GM12891 (cell line): ENCODE measurements around the gene ZEB1.

Experiments
- DNase-seq: peaks from one replicate; pipeline ENCODE4 v3.0.0; 2011; ENCODE audit warnings: low spot score; ENCODE audit not compliant: insufficient read length
- FAIRE-seq: peaks from 2 replicates; lab custom pipeline; 2011; peaks lifted over from hg19 to GRCh38; lab: Jason Lieb, UNC
- PAX5 ChIP-seq: IDR thresholded peaks from 2 replicates; pipeline ENCODE4 v1.6.1; 2011; ENCODE audit warnings: low read length, moderate library complexity, mild to moderate bottlenecking; ENCODE audit not compliant: insufficient read depth, severe bottlenecking
- POLR2A ChIP-seq: IDR thresholded peaks from 2 replicates; pipeline ENCODE4 v1.6.1; 2011; ENCODE audit warnings: low read depth, low read length, control low read depth
- POLR2AphosphoS5 ChIP-seq: IDR thresholded peaks from 2 replicates; pipeline ENCODE4 v1.6.1; 2011; ENCODE audit warnings: low read depth, low read length, control low read depth
- POU2F2 ChIP-seq: IDR thresholded peaks from 2 replicates; pipeline ENCODE4 v1.6.1; 2011; ENCODE audit warnings: low read depth, mild to moderate bottlenecking, control low read depth, low read length, moderate library complexity
- SPI1 ChIP-seq: IDR thresholded peaks from 2 replicates; pipeline ENCODE4 v1.6.1; 2011; ENCODE audit warnings: low read depth, low read length, control low read depth
- TAF1 ChIP-seq: IDR thresholded peaks from 2 replicates; pipeline ENCODE4 v1.6.1; 2011; ENCODE audit warnings: low read depth, low read length, control low read depth

ZEB1 gene

GRCh38 chr10:31317652-31318381 lies 1.2 kb upstream of the ZEB1 start:
- FAIRE-seq (peak; percentile 98), DNase-seq (no peak)

GRCh38 chr10:31318382-31318853 lies 598 bp upstream of the ZEB1 start:
- peak; percentile 100 for TF ChIP-seq SPI1
- TF ChIP-seq PAX5: peak; percentile 65
- TF ChIP-seq POLR2AphosphoS5: peak; percentile 85
- TF ChIP-seq POLR2A: peak; percentile 75
- TF ChIP-seq POU2F2: no peak; the same call in 1 of the 2 replicates
- TF ChIP-seq TAF1: peak; percentile 62
- FAIRE-seq (no peak), DNase-seq (peak; percentile 59)

More at GRCh38 chr10:31317652-31318381, 1.2 kb upstream of the ZEB1 start:
- no peak for TF ChIP-seq SPI1

- DNase-seq (peak; percentile 18), FAIRE-seq (no peak)
- TF ChIP-seq SPI1: no peak
- TF ChIP-seq POLR2A: no peak
- TF ChIP-seq PAX5: no peak
- no peak for TF ChIP-seq POLR2AphosphoS5
- TF ChIP-seq POU2F2: no peak
- no peak for TF ChIP-seq TAF1
Observed at GRCh38 chr10:31319602-31320549, 860 bp downstream of the ZEB1 start.

DNA sequence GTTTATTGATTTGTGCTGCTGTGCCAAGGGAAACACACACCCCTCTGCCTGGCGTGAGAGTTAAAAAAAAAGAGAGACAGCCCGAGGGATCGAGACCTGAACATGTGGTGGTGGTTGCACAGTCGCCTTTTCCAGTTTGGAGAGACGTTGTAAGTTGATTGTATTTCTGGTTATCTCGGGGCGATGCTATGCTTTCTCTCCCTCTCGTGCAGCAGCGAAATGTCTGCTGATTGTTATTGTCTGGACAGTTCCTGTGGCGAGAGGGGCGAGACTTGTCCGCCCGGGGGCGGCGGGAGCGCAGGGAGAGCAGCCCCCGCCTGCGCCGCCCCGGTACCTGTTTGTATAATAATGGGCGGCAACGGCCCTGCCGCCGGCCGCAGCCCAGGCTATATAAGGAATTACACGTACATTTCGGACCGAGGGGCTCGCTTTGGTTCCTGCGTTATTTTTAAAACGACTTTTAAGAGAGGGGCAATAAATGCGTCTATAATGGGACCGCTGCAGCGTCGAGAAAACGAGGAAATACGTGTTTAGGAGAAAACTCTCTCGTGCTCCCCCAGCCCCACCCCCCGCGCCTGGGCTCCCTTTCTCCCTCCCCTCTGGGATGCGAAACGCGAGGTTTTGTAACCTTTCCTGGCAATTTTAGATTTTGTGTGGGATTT lies 1.7 kb downstream of the ZEB1 start:
- no peak for DNase-seq
- FAIRE-seq: peak; percentile 90
- TF ChIP-seq POU2F2: peak; percentile 28; the same call in 1 of the 2 replicates
- TF ChIP-seq PAX5: no peak

- TF ChIP-seq TAF1 (0 out of 2 replicates have a peak, but pooled peaks have one; percentile 37), PAX5 (no peak), POLR2AphosphoS5 (0 out of 2 replicates have a peak, but pooled peaks have one; percentile 23)
- FAIRE-seq: peak; percentile 86
- DNase-seq: no peak
Observed at GRCh38 chr10:31321396-31321941, 2.5 kb downstream of the ZEB1 start.

- TF ChIP-seq POLR2AphosphoS5 (no peak), TAF1 (no peak), SPI1 (no peak)
- FAIRE-seq (peak; percentile 47), DNase-seq (no peak)
Observed at GRCh38 chr10:31322647-31323046, 3.6 kb downstream of the ZEB1 start.

DNA sequence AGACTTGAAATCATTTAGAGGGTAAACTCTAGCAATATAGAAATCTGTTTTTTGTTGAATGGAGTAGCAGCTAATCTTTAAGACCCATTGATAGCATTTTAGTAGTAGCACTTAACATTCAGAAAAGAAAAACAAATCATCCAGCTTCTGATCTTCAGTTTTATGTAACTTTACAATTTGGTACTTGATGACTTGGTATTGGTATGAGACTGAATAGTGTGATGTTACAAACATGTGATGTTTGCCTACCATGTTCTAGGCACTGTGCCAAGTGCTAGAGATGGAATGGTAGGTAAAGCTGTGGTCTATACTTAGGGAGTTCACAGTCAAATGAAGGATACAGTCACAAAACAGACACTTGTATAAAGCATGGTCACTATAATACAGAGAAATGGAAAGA lies 21.3 kb downstream of the ZEB1 start:
- DNase-seq (no peak), FAIRE-seq (peak; percentile 90)
- TF ChIP-seq POU2F2 (no peak), TAF1 (no peak), PAX5 (no peak), SPI1 (no peak), POLR2A (no peak), POLR2AphosphoS5 (no peak)

GRCh38 chr10:31341552-31341951 lies 22.5 kb downstream of the ZEB1 start:
- DNase-seq (no peak), FAIRE-seq (peak; percentile 60)
- no peak for TF ChIP-seq POLR2A
- peak; percentile 78 for TF ChIP-seq SPI1

GRCh38 chr10:31343009-31343408 lies 24.0 kb downstream of the ZEB1 start:
- no peak for FAIRE-seq

More at GRCh38 chr10:31343009-31343408, 24.0 kb downstream of the ZEB1 start:
- TF ChIP-seq SPI1: no peak
- no peak for TF ChIP-seq POLR2A
- no peak for TF ChIP-seq TAF1
- TF ChIP-seq PAX5: no peak
- no peak for TF ChIP-seq POU2F2
- no peak for TF ChIP-seq POLR2AphosphoS5
- no peak for DNase-seq
